HG02938 (cell line): Measurements from ENCODE around the gene BEST4.
"Not testable (repeated sequence)": the region's sequence is repeated elsewhere in the genome, so short reads cannot be mapped to it uniquely, and the experiment has no call there.

Source experiments
- ATAC-seq: cut with Tn5 transposase; IDR thresholded peaks from one replicate; pipeline ENCODE4 v1.9.1; 2021; ENCODE audit warnings: mild to moderate bottlenecking, moderate library complexity; ENCODE audit not compliant: unreplicated experiment

BEST4 gene

GRCh38 chr1:44788120-44788860 is at the start of gene BEST4:
BEST4 (minus strand) TSS chr1:44788170; CDS start chr1:44787705, 465 bp downstream.
- no peak for ATAC-seq

- ATAC-seq = peak; percentile 87
Measured at GRCh38 chr1:44835738-44836675, 48.0 kb upstream of the BEST4 start.

GRCh38 chr1:44834328-44834727 is 46.4 kb upstream of the BEST4 start:
- no peak for ATAC-seq

GRCh38 chr1:44832056-44832705 is 44.2 kb upstream of the BEST4 start:
- no peak for ATAC-seq

- no peak for ATAC-seq
Measured at GRCh38 chr1:44831516-44831915, 43.5 kb upstream of the BEST4 start.

GRCh38 chr1:44830900-44831304 is 42.9 kb upstream of the BEST4 start:
- ATAC-seq = no peak

- ATAC-seq = no peak
Measured at GRCh38 chr1:44829506-44830384, 41.8 kb upstream of the BEST4 start.

- ATAC-seq = no peak
Measured at GRCh38 chr1:44828841-44829440, 41.0 kb upstream of the BEST4 start.

- ATAC-seq = no peak
Measured at GRCh38 chr1:44828003-44828651, 40.2 kb upstream of the BEST4 start.

GRCh38 chr1:44827197-44828002 is 39.4 kb upstream of the BEST4 start:
- ATAC-seq = no peak

GRCh38 chr1:44826375-44827196 is 38.6 kb upstream of the BEST4 start:
- no peak for ATAC-seq

- ATAC-seq = not testable (repeated sequence)
Measured at GRCh38 chr1:44824392-44824791, 36.4 kb upstream of the BEST4 start.

GRCh38 chr1:44822981-44823451 is 35.0 kb upstream of the BEST4 start:
- no peak for ATAC-seq

- ATAC-seq = no peak
Measured at GRCh38 chr1:44822131-44822701, 34.2 kb upstream of the BEST4 start.

GRCh38 chr1:44821240-44821715 is 33.3 kb upstream of the BEST4 start:
- ATAC-seq = no peak

GRCh38 chr1:44820328-44821239 is 32.6 kb upstream of the BEST4 start:
- peak; percentile 3 for ATAC-seq
